ENCODE results near the gene CAPN8.

Gene CAPN8

DNA sequence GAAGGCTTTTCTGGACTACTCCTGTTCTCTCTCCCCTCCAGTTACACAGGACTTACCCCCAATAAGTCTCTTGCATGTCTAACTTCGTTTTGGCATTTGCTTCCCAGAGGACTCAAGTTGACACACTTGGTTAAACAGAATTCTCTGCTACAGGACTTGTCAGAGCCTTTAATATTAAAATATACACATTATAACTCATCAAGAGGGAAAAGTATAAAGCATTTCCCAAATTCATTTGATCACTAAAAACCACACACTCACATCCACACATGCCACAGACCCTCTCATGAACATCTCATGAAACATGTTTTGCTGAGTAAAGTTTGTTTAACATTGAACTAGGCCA is 38.1 kb upstream of the CAPN8 start:
- no peaks in the 10 kb centered on the region for H3K36me3 ChIP-seq
- H3K9me3 ChIP-seq (ENCODE audit: severe bottlenecking): no peaks in the 10 kb centered on the region
- no peaks in the 10 kb centered on the region for H3K27me3 ChIP-seq (ENCODE audit: insufficient read depth, low read depth, severe bottlenecking)
- no peak for DNase-seq
- H3K27ac ChIP-seq: no peak overlapping the region
- no peak overlapping the region for H3K4me3 ChIP-seq (ENCODE audit: low read depth, low read length)
- TF ChIP-seq, protein P1, sequence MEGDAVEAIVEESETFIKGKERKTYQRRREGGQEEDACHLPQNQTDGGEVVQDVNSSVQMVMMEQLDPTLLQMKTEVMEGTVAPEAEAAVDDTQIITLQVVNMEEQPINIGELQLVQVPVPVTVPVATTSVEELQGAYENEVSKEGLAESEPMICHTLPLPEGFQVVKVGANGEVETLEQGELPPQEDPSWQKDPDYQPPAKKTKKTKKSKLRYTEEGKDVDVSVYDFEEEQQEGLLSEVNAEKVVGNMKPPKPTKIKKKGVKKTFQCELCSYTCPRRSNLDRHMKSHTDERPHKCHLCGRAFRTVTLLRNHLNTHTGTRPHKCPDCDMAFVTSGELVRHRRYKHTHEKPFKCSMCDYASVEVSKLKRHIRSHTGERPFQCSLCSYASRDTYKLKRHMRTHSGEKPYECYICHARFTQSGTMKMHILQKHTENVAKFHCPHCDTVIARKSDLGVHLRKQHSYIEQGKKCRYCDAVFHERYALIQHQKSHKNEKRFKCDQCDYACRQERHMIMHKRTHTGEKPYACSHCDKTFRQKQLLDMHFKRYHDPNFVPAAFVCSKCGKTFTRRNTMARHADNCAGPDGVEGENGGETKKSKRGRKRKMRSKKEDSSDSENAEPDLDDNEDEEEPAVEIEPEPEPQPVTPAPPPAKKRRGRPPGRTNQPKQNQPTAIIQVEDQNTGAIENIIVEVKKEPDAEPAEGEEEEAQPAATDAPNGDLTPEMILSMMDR (IDR thresholded peaks at IDR 0.05; ENCODE audit: low read depth, low read length): no peak

DNA sequence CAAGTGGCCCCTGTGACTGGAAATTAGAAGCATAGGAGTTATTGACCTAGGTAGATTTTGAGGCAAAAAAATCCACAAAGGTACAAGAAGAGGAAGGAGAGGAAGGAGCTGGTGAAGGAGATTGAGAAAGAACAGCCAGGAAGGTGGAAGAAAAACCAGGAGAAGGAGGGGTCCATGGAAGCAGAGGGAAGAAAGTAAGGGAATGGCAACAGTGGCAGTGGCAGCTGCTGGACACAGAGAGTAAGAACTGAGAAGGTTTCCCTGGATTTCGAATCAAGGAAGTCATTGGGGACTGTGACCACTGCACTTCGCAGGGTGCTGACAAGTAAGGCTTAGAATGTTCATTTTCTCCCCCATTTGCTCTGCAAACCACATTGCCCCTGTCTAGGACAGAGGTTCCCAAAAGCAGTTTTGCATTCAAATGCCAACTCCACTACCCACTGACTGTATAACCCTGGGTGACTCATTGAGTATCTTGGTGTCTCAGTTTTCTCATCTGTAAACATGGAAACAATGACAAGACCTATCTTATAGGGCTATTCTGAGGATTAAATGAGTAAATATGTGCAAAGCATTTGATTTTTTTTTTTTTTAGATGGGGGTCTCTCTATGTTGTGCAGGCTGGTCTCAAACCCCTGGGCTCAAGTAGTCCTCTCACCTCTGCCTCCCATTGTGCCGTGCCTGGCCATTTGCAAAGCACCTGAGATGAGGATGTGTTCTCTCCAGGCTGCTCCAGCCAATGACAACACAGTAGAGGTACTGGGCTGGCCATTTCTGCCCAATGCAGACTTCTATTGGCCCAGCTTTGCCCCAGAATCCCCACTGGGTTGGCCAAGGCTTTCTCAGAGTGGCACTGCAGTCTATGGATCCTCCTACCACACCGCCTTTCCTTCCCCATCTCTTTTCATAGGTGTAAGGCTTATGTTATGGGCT is 37.5 kb upstream of the CAPN8 start:
- no peaks in the 10 kb centered on the region for H3K9me3 ChIP-seq (ENCODE audit: severe bottlenecking)
- TF ChIP-seq, protein P1 (IDR thresholded peaks at IDR 0.05; ENCODE audit: low read depth, low read length): no peak
- no peaks in the 10 kb centered on the region for H3K36me3 ChIP-seq
- no peak overlapping the region for H3K27ac ChIP-seq
- DNase-seq: no peak
- H3K4me3 ChIP-seq (ENCODE audit: low read depth, low read length): no peak overlapping the region
- H3K27me3 ChIP-seq (ENCODE audit: insufficient read depth, low read depth, severe bottlenecking): no peaks in the 10 kb centered on the region

DNA sequence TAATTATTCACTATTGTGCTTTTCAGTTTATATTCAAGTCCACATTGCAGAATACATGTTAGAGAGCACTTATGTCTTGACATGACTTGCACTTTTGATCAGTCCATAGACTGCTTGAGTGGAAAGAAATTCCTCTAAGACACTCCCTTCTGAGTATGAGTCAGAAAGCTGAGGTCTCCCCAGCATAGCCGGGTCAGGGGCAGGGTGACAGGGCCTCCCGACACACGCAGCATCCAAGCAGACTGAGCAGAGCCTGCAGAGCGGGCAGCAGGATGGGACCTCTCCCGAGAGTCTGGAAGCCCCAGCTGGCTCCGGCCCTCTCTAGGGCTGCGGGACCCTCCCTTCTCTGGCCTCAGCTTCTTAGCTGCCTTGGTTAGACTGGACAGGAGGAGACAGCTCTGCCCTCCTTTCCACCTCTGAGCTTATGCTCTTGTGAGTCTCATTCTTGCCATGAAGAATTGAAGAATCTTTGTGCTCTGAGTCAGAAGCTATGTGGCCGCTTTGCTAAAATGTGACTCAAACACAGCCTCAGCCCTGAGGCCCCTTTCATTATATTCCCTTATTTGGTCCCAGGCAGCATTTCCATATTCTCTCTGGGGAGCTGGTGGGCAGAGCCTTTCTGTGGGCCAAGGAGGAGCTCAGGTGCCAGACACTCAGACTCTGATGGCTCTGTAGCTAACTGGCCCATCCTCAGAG is 35.6 kb upstream of the CAPN8 start:
- TF ChIP-seq, protein P1 (IDR thresholded peaks at IDR 0.05; ENCODE audit: low read depth, low read length): no peak
- DNase-seq: no peak
- H3K27ac ChIP-seq: no peak overlapping the region
- no peaks in the 10 kb centered on the region for H3K27me3 ChIP-seq (ENCODE audit: insufficient read depth, low read depth, severe bottlenecking)
- H3K4me3 ChIP-seq (ENCODE audit: low read depth, low read length): no peak overlapping the region
- no peaks in the 10 kb centered on the region for H3K36me3 ChIP-seq
- H3K9me3 ChIP-seq (ENCODE audit: severe bottlenecking): no peaks in the 10 kb centered on the region

DNA sequence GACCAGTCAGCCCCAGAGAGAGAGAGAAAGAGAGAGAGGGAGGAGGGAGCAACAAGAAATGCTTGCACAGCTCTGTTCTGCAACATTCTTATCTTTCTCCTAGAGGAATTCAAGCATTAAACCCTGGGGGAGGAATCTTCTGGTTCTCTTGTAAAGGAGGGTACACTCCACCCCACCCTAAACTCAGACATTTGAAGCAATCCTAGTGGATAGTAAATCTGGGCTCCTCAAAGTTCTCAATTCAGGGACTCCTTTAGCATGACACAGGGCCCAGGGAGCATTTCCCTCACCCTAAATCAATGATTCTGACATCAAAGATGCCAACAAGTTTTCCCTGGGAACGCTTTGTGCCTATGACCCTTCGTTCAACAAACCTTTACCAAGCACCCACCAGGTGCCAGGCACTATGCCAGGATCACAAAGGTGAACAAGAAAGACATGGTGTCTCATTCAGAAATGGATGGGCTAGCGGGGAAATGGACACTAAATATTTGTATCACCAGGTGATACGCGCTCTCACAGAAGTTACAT is 35.0 kb upstream of the CAPN8 start:
- Histone ChIP-seq H3K36me3 (no peaks in the 10 kb centered on the region), H3K9me3 (ENCODE audit: severe bottlenecking) (no peaks in the 10 kb centered on the region), H3K27ac (no peak overlapping the region), H3K27me3 (ENCODE audit: insufficient read depth, low read depth, severe bottlenecking) (no peaks in the 10 kb centered on the region), H3K4me3 (ENCODE audit: low read depth, low read length) (no peak overlapping the region)
- no peak for DNase-seq
- TF ChIP-seq, protein P1 (IDR thresholded peaks at IDR 0.05; ENCODE audit: low read depth, low read length): no peak

DNA sequence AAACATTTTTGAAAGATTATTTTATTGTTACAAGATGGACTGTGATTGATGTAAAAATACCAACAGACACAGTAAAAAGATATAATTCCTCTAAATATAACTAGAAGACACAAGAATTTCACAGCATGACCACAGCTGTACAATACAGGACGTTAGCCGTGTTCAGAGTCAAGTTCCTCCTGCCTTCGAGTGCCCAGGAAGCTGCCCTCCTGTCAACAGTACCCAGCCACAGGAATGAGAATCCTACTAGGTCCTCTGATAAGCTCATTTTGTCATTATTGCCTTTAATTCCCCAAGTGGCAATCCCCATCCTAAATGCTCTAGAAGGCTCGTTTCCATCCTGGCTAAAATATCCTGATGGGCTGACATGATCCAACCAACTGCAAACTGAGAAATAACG is 30.4 kb upstream of the CAPN8 start:
- Histone ChIP-seq H3K27me3 (ENCODE audit: insufficient read depth, low read depth, severe bottlenecking) (no peaks in the 10 kb centered on the region), H3K27ac (no peak overlapping the region), H3K36me3 (no peaks in the 10 kb centered on the region), H3K9me3 (ENCODE audit: severe bottlenecking) (no peaks in the 10 kb centered on the region), H3K4me3 (ENCODE audit: low read depth, low read length) (no peak overlapping the region)
- DNase-seq: no peak
- TF ChIP-seq, protein P1 (IDR thresholded peaks at IDR 0.05; ENCODE audit: low read depth, low read length): no peak

All from WERI-Rb-1 (cell line).